ENCODE results near the gene MYL2. TPM values are rescaled to one million over a fixed set of nuclear protein-coding genes. Genes with fewer than 3 reads are reported as not detected.

The MYL2 gene
- total RNA-seq, 2 experiments from 2014 or later = not detected

DNA sequence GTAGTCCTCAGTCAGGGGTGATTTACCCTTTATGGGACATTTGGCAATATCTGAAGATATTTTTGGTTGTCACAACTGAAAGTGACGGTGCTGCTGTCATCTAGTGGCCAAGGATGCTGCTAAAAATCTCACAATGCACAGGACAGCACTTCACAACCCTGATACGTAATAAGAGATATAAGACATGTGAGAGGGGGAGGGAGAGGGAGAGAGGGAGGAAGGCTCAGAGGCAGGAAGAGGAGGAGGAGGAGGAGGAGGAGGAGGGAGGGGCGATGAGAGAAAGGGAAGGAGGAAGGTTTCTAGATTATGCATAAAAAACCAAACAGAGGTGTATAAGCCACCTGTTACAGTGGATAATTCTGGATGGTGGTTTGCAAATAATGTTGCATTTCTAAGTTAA lies 14.3 kb downstream of the MYL2 start:
- H3K27ac ChIP-seq (ENCODE audit: low read depth in 1 of 2, low read length in 2 of 2) = no peak overlapping the region
- H3K4me3 Mint-ChIP-seq = no peak overlapping the region
- peaks cover 0 to 4% of the 10 kb centered on the region in 2 experiments for H3K9me3 ChIP-seq (ENCODE audit: control insufficient read depth in 1 of 2, insufficient read depth in 1 of 2, low read length in 2 of 2)
- no peak for ATAC-seq (ENCODE audit: poor library complexity)
- no peaks in the 10 kb centered on the region for H3K36me3 ChIP-seq (ENCODE audit: insufficient read depth, low read length)
- H3K4me1 Mint-ChIP-seq (ENCODE audit: low read depth) = no peaks in the 10 kb centered on the region
- peaks cover 3% of the 10 kb centered on the region for H3K4me1 ChIP-seq (ENCODE audit: insufficient read depth, low read length)
- H3K4me3 ChIP-seq (ENCODE audit: low read length) = no peak overlapping the region
- no peaks in the 10 kb centered on the region for H3K27me3 Mint-ChIP-seq
- no peaks in the 10 kb centered on the region for H3K9me3 Mint-ChIP-seq
- POLR2A ChIA-PET = no interaction called here
- H3K27me3 ChIP-seq (ENCODE audit: control insufficient read depth in 1 of 2, insufficient read depth in 2 of 2, low read length in 2 of 2) = no peaks in the 10 kb centered on the region
- TF ChIP-seq, protein P1, sequence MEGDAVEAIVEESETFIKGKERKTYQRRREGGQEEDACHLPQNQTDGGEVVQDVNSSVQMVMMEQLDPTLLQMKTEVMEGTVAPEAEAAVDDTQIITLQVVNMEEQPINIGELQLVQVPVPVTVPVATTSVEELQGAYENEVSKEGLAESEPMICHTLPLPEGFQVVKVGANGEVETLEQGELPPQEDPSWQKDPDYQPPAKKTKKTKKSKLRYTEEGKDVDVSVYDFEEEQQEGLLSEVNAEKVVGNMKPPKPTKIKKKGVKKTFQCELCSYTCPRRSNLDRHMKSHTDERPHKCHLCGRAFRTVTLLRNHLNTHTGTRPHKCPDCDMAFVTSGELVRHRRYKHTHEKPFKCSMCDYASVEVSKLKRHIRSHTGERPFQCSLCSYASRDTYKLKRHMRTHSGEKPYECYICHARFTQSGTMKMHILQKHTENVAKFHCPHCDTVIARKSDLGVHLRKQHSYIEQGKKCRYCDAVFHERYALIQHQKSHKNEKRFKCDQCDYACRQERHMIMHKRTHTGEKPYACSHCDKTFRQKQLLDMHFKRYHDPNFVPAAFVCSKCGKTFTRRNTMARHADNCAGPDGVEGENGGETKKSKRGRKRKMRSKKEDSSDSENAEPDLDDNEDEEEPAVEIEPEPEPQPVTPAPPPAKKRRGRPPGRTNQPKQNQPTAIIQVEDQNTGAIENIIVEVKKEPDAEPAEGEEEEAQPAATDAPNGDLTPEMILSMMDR (IDR thresholded peaks at IDR 0.05) = no peak
- CTCF ChIA-PET = no interaction called here
- no peaks in the 10 kb centered on the region for H3K36me3 Mint-ChIP-seq (ENCODE audit: low read depth)
- no peak overlapping the region for H3K27ac Mint-ChIP-seq
- intact Hi-C loops (cut with DNase I, micrococcal nuclease) = no loop called here
- no peak for DNase-seq

DNA sequence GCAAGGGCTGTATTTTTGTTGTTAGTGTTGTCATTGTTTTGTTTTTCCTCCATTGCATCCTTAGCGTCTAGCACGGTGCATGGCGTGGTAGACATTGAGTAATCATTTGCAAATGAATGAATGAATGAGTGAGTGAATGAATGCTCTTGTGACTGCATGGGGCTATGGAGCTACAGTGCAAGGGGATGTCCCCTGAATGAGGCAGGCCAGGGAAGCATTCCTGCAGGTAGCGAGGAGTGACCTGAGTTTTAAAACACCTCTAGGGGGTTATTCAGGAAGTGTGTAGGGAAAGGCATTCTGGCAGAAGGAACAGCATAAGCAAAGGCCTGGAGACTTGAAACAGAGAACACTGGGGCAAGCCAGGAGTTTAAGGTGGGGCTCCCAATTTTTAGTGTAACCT lies 16.9 kb downstream of the MYL2 start:
- Histone ChIP-seq H3K36me3 (ENCODE audit: insufficient read depth, low read length) (no peaks in the 10 kb centered on the region), H3K27me3 (ENCODE audit: control insufficient read depth in 1 of 2, insufficient read depth in 2 of 2, low read length in 2 of 2) (no peaks in the 10 kb centered on the region), H3K4me3 (ENCODE audit: low read length) (no peak overlapping the region), H3K9me3 (ENCODE audit: control insufficient read depth in 1 of 2, insufficient read depth in 1 of 2, low read length in 2 of 2) (peaks cover 0 to 4% of the 10 kb centered on the region in 2 experiments), H3K27ac (ENCODE audit: low read depth in 1 of 2, low read length in 2 of 2) (no peak overlapping the region), H3K4me1 (ENCODE audit: insufficient read depth, low read length) (peaks cover 3% of the 10 kb centered on the region)
- no peak overlapping the region for H3K4me3 Mint-ChIP-seq
- H3K9me3 Mint-ChIP-seq = no peaks in the 10 kb centered on the region
- intact Hi-C loops (cut with DNase I, micrococcal nuclease) = no loop called here
- no peaks in the 10 kb centered on the region for H3K4me1 Mint-ChIP-seq (ENCODE audit: low read depth)
- no peak for ATAC-seq (ENCODE audit: poor library complexity)
- TF ChIP-seq, protein P1 (IDR thresholded peaks at IDR 0.05) = no peak
- CTCF ChIA-PET = no interaction called here
- no peak overlapping the region for H3K27ac Mint-ChIP-seq
- POLR2A ChIA-PET = no interaction called here
- DNase-seq = no peak
- no peaks in the 10 kb centered on the region for H3K27me3 Mint-ChIP-seq
- H3K36me3 Mint-ChIP-seq (ENCODE audit: low read depth) = no peaks in the 10 kb centered on the region

DNA sequence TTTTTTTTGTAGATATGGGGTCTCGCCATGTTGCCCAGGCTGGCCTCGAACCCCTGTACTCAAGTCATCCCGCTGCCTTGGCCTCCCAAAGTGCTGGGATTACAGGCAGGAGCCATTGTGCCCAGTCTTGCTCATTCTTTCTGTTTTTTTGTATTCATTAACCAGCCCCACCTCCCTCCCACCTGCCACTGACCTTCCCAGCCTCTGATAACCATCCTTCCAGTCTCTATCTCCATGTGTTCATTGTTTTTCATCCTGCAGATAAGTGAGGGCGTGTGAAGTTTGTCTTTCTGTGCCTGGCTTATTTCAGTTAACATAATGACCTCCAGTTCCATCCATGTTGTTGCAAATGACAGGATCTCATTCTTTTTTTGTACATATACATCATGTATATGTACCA lies 19.0 kb downstream of the MYL2 start:
- ChIA-PET CTCF (no interaction called here), POLR2A (no interaction called here)
- H3K4me3 Mint-ChIP-seq = no peak overlapping the region
- H3K27ac ChIP-seq (ENCODE audit: low read depth in 1 of 2, low read length in 2 of 2) = no peak overlapping the region
- H3K27me3 Mint-ChIP-seq = no peaks in the 10 kb centered on the region
- no peaks in the 10 kb centered on the region for H3K36me3 ChIP-seq (ENCODE audit: insufficient read depth, low read length)
- no peaks in the 10 kb centered on the region for H3K9me3 Mint-ChIP-seq
- ATAC-seq (ENCODE audit: poor library complexity) (no peak), DNase-seq (no peak)
- H3K27ac Mint-ChIP-seq = no peak overlapping the region
- no peaks in the 10 kb centered on the region for H3K27me3 ChIP-seq (ENCODE audit: control insufficient read depth in 1 of 2, insufficient read depth in 2 of 2, low read length in 2 of 2)
- TF ChIP-seq, protein P1 (IDR thresholded peaks at IDR 0.05) = no peak
- peaks cover 3% of the 10 kb centered on the region for H3K4me1 ChIP-seq (ENCODE audit: insufficient read depth, low read length)
- intact Hi-C loops (cut with DNase I, micrococcal nuclease) = no loop called here
- H3K4me1 Mint-ChIP-seq (ENCODE audit: low read depth) = no peaks in the 10 kb centered on the region
- H3K4me3 ChIP-seq (ENCODE audit: low read length) = no peak overlapping the region
- H3K36me3 Mint-ChIP-seq (ENCODE audit: low read depth) = no peaks in the 10 kb centered on the region
- no peaks in the 10 kb centered on the region for H3K9me3 ChIP-seq (ENCODE audit: control insufficient read depth in 1 of 2, insufficient read depth in 1 of 2, low read length in 2 of 2)
